GM10248 (cell line): Measurements from ENCODE around the gene CHCHD6.

Experiments
- CTCF ChIA-PET: fragments of 300-600 bp; sonication (Branson Sonifier 250); formaldehyde crosslinking; extraction: SDS; loops from one replicate; lab custom pipeline; 2021; ENCODE audit warnings: antibody characterized with exemption; lab: Yijun Ruan, JAX
- POLR2A ChIA-PET: fragments of 350-650 bp; sonication (Branson Sonifier 250); formaldehyde crosslinking; extraction: SDS; loops from one replicate; lab custom pipeline; 2020; ENCODE audit warnings: antibody characterized with exemption; lab: Yijun Ruan, JAX
- DNase-seq: peaks from one replicate; pipeline ENCODE4 v3.0.0; 2012; ENCODE audit errors: extremely low spot score
- CTCF ChIP-seq: IDR thresholded peaks from 2 replicates; pipeline ENCODE4 v1.5.1; 2012; ENCODE audit warnings: mild to moderate bottlenecking, low read depth; ENCODE audit errors: extremely low read depth, missing control alignments, control extremely low read depth

Gene CHCHD6

GRCh38 chr3:126665221-126665936, 38.7 kb upstream of the CHCHD6 start:
- DNase-seq, result no peak
- CTCF ChIA-PET, result no interaction called here
- POLR2A ChIA-PET, result no interaction called here
- no peak for TF ChIP-seq CTCF

- CTCF ChIA-PET, result no interaction called here
- POLR2A ChIA-PET, result no interaction called here
- no peak for DNase-seq
- no peak for TF ChIP-seq CTCF
Measured at GRCh38 chr3:126665959-126666657, 37.9 kb upstream of the CHCHD6 start.

GRCh38 chr3:126666658-126667528, 37.1 kb upstream of the CHCHD6 start:
- no peak for TF ChIP-seq CTCF
- DNase-seq, result no peak
- ChIA-PET CTCF (no interaction called here), POLR2A (no interaction called here)

GRCh38 chr3:126667631-126668449, 36.2 kb upstream of the CHCHD6 start:
- no peak for DNase-seq
- CTCF ChIA-PET, result interaction anchor here (1.5 kb wide), 1 partner anchor 12 kb away, joined by 4 read pairs; no protein-coding TSS in a partner anchor
- no peak for TF ChIP-seq CTCF
- POLR2A ChIA-PET, result no interaction called here

GRCh38 chr3:126668450-126669401, 35.3 kb upstream of the CHCHD6 start:
- ChIA-PET POLR2A (no interaction called here), CTCF (interaction anchor here (0.8 to 1.5 kb wide), 3 partner anchors 9 to 15 kb away, joined by 3 to 4 read pairs (median 4); no protein-coding TSS in a partner anchor)
- no peak for TF ChIP-seq CTCF
- no peak for DNase-seq
